IPS-15b (cell line): ENCODE data around the gene ITPRIPL1.

Experiments
- H3K27me3 ChIP-seq: one replicate; pipeline ENCODE4 v1.6.1; 2013; ENCODE audit warnings: low read length; ENCODE audit not compliant: control insufficient read depth, insufficient read depth
- H3K36me3 ChIP-seq: one replicate; pipeline ENCODE4 v1.6.1; 2013; ENCODE audit warnings: low read length; ENCODE audit not compliant: control insufficient read depth, insufficient read depth
- H3K4me1 ChIP-seq: one replicate; pipeline ENCODE4 v1.6.1; 2013; ENCODE audit warnings: mild to moderate bottlenecking, low read length; ENCODE audit not compliant: control insufficient read depth, insufficient read depth
- H3K4me3 ChIP-seq: one replicate; pipeline ENCODE4 v1.5.1; 2013; ENCODE audit warnings: low read depth, low read length
- H3K9ac ChIP-seq: one replicate; pipeline ENCODE4 v1.6.1; 2013; ENCODE audit warnings: low read depth, mild to moderate bottlenecking, low read length
- H3K9me3 ChIP-seq: one replicate; pipeline ENCODE4 v1.6.1; 2013; ENCODE audit warnings: mild to moderate bottlenecking, low read length; ENCODE audit not compliant: control insufficient read depth, insufficient read depth

Gene ITPRIPL1

GRCh38 chr2:96374211-96374951 is 49.3 kb downstream of the ITPRIPL1 start:
- peaks cover 21% of the 10 kb centered on the region for H3K36me3 ChIP-seq

More at GRCh38 chr2:96374211-96374951, 49.3 kb downstream of the ITPRIPL1 start:
- H3K9ac ChIP-seq, result no peak overlapping the region
- no peaks in the 10 kb centered on the region for H3K4me1 ChIP-seq
- no peak overlapping the region for H3K4me3 ChIP-seq
- H3K27me3 ChIP-seq, result no peaks in the 10 kb centered on the region
- peaks cover 15% of the 10 kb centered on the region for H3K9me3 ChIP-seq
